ENCODE data around the gene ABCC4.
"Not testable (repeated sequence)": the region's sequence is repeated elsewhere in the genome, so short reads cannot be mapped to it uniquely, and the experiment has no call there.

ABCC4 gene

GRCh38 chr13:95192998-95193397 is 108.3 kb downstream of the ABCC4 start:
- Mint-ChIP-seq H3K4me1 (peaks cover 5% of the 10 kb centered on the region), H3K27me3 (no peaks in the 10 kb centered on the region), H3K27ac (ENCODE audit: low read depth) (no peak overlapping the region), H3K4me3 (no peak overlapping the region), H3K9me3 (no peaks in the 10 kb centered on the region), H3K36me3 (ENCODE audit: insufficient read depth) (peaks cover 6% of the 10 kb centered on the region)
- DNase-seq (ENCODE audit: low spot score in 2 of 2), result no peak
- no peak for ATAC-seq (replicated peaks; ENCODE audit: extremely low read depth, poor library complexity, severe bottlenecking)

GRCh38 chr13:95192564-95192945 is 108.7 kb downstream of the ABCC4 start:
- not testable (repeated sequence) for H3K9me3 Mint-ChIP-seq; H3K4me3 Mint-ChIP-seq; ATAC-seq (replicated peaks; ENCODE audit: extremely low read depth, poor library complexity, severe bottlenecking); DNase-seq (ENCODE audit: low spot score in 2 of 2); H3K27ac Mint-ChIP-seq (ENCODE audit: low read depth); H3K27me3 Mint-ChIP-seq; H3K36me3 Mint-ChIP-seq (ENCODE audit: insufficient read depth); H3K4me1 Mint-ChIP-seq

GRCh38 chr13:95191821-95192563 is 109.3 kb downstream of the ABCC4 start:
- Mint-ChIP-seq H3K9me3 (no peaks in the 10 kb centered on the region), H3K27ac (ENCODE audit: low read depth) (no peak overlapping the region), H3K4me3 (no peak overlapping the region)

GRCh38 chr13:95188128-95188527 is 113.1 kb downstream of the ABCC4 start:
- Mint-ChIP-seq H3K36me3 (ENCODE audit: insufficient read depth) (peaks cover 2% of the 10 kb centered on the region), H3K27ac (ENCODE audit: low read depth) (no peak overlapping the region), H3K4me1 (peaks cover 5% of the 10 kb centered on the region), H3K27me3 (no peaks in the 10 kb centered on the region), H3K4me3 (no peak overlapping the region), H3K9me3 (no peaks in the 10 kb centered on the region)
- DNase-seq (ENCODE audit: low spot score in 2 of 2), result no peak
- no peak for ATAC-seq (replicated peaks; ENCODE audit: extremely low read depth, poor library complexity, severe bottlenecking)

More at GRCh38 chr13:95191821-95192563, 109.3 kb downstream of the ABCC4 start:
- Mint-ChIP-seq H3K27me3 (no peaks in the 10 kb centered on the region), H3K4me1 (peaks cover 5% of the 10 kb centered on the region), H3K36me3 (ENCODE audit: insufficient read depth) (peaks cover 6% of the 10 kb centered on the region)
- peak; percentile 22 to 35 for DNase-seq (ENCODE audit: low spot score in 2 of 2)
- peak; percentile 60 for ATAC-seq (replicated peaks; ENCODE audit: extremely low read depth, poor library complexity, severe bottlenecking)

- DNase-seq (ENCODE audit: low spot score in 2 of 2) (no peak), ATAC-seq (replicated peaks; ENCODE audit: extremely low read depth, poor library complexity, severe bottlenecking) (peak; percentile 71)
- Mint-ChIP-seq H3K36me3 (ENCODE audit: insufficient read depth) (peaks cover 2% of the 10 kb centered on the region), H3K27me3 (no peaks in the 10 kb centered on the region), H3K4me3 (peak overlapping the region; percentile 16), H3K27ac (ENCODE audit: low read depth) (peak overlapping the region; percentile 89), H3K4me1 (peaks cover 12% of the 10 kb centered on the region), H3K9me3 (no peaks in the 10 kb centered on the region)
Measured at GRCh38 chr13:95185851-95186250, 115.4 kb downstream of the ABCC4 start.

GRCh38 chr13:95185311-95185710 is 115.9 kb downstream of the ABCC4 start:
- Mint-ChIP-seq H3K9me3 (no peaks in the 10 kb centered on the region), H3K4me3 (peak overlapping the region; percentile 16), H3K36me3 (ENCODE audit: insufficient read depth) (peaks cover 2% of the 10 kb centered on the region), H3K27me3 (no peaks in the 10 kb centered on the region), H3K4me1 (peaks cover 15% of the 10 kb centered on the region), H3K27ac (ENCODE audit: low read depth) (peak overlapping the region; percentile 89)
- ATAC-seq (replicated peaks; ENCODE audit: extremely low read depth, poor library complexity, severe bottlenecking) (no peak), DNase-seq (ENCODE audit: low spot score in 2 of 2) (no peak)

- H3K4me3 Mint-ChIP-seq, result peak overlapping the region; percentile 13
- DNase-seq (ENCODE audit: low spot score in 2 of 2) (no peak), ATAC-seq (replicated peaks; ENCODE audit: extremely low read depth, poor library complexity, severe bottlenecking) (no peak)
- peaks cover 11% of the 10 kb centered on the region for H3K4me1 Mint-ChIP-seq
- no peaks in the 10 kb centered on the region for H3K27me3 Mint-ChIP-seq
- H3K36me3 Mint-ChIP-seq (ENCODE audit: insufficient read depth), result peaks cover 1% of the 10 kb centered on the region
- H3K27ac Mint-ChIP-seq (ENCODE audit: low read depth), result no peak overlapping the region
- H3K9me3 Mint-ChIP-seq, result no peaks in the 10 kb centered on the region
Measured at GRCh38 chr13:95184317-95184716, 116.9 kb downstream of the ABCC4 start.

- peaks cover 3% of the 10 kb centered on the region for H3K36me3 Mint-ChIP-seq (ENCODE audit: insufficient read depth)
- no peaks in the 10 kb centered on the region for H3K27me3 Mint-ChIP-seq
- no peak overlapping the region for H3K4me3 Mint-ChIP-seq
- ATAC-seq (replicated peaks; ENCODE audit: extremely low read depth, poor library complexity, severe bottlenecking) (no peak), DNase-seq (ENCODE audit: low spot score in 2 of 2) (no peak)
- H3K9me3 Mint-ChIP-seq, result no peaks in the 10 kb centered on the region
- peaks cover 10% of the 10 kb centered on the region for H3K4me1 Mint-ChIP-seq
- H3K27ac Mint-ChIP-seq (ENCODE audit: low read depth), result no peak overlapping the region
Measured at GRCh38 chr13:95182570-95183265, 118.5 kb downstream of the ABCC4 start.

GRCh38 chr13:95181586-95181985 is 119.7 kb downstream of the ABCC4 start:
- no peak for ATAC-seq (replicated peaks; ENCODE audit: extremely low read depth, poor library complexity, severe bottlenecking)
- Mint-ChIP-seq H3K27me3 (no peaks in the 10 kb centered on the region), H3K36me3 (ENCODE audit: insufficient read depth) (peaks cover 3% of the 10 kb centered on the region), H3K4me3 (no peak overlapping the region), H3K9me3 (no peaks in the 10 kb centered on the region), H3K27ac (ENCODE audit: low read depth) (no peak overlapping the region), H3K4me1 (peaks cover 10% of the 10 kb centered on the region)
- DNase-seq (ENCODE audit: low spot score in 2 of 2), result no peak

- no peaks in the 10 kb centered on the region for H3K27me3 Mint-ChIP-seq
- no peaks in the 10 kb centered on the region for H3K9me3 Mint-ChIP-seq
- DNase-seq (ENCODE audit: low spot score in 2 of 2) (no peak), ATAC-seq (replicated peaks; ENCODE audit: extremely low read depth, poor library complexity, severe bottlenecking) (no peak)
- peaks cover 3% of the 10 kb centered on the region for H3K36me3 Mint-ChIP-seq (ENCODE audit: insufficient read depth)
- H3K27ac Mint-ChIP-seq (ENCODE audit: low read depth), result no peak overlapping the region
- H3K4me3 Mint-ChIP-seq, result no peak overlapping the region
- peaks cover 10% of the 10 kb centered on the region for H3K4me1 Mint-ChIP-seq
Measured at GRCh38 chr13:95180513-95181245, 120.6 kb downstream of the ABCC4 start.

- peaks cover 3% of the 10 kb centered on the region for H3K36me3 Mint-ChIP-seq (ENCODE audit: insufficient read depth)
- H3K27ac Mint-ChIP-seq (ENCODE audit: low read depth), result no peak overlapping the region
- ATAC-seq (replicated peaks; ENCODE audit: extremely low read depth, poor library complexity, severe bottlenecking), result no peak
- no peaks in the 10 kb centered on the region for H3K27me3 Mint-ChIP-seq
- no peak for DNase-seq (ENCODE audit: low spot score in 2 of 2)
- H3K4me1 Mint-ChIP-seq, result peaks cover 10% of the 10 kb centered on the region
- no peaks in the 10 kb centered on the region for H3K9me3 Mint-ChIP-seq
- H3K4me3 Mint-ChIP-seq, result no peak overlapping the region
Measured at GRCh38 chr13:95176611-95177259, 124.5 kb downstream of the ABCC4 start.

- Mint-ChIP-seq H3K36me3 (ENCODE audit: insufficient read depth) (peaks cover 4% of the 10 kb centered on the region), H3K4me1 (no peaks in the 10 kb centered on the region), H3K27ac (ENCODE audit: low read depth) (no peak overlapping the region), H3K27me3 (no peaks in the 10 kb centered on the region), H3K4me3 (no peak overlapping the region), H3K9me3 (no peaks in the 10 kb centered on the region)
- ATAC-seq (replicated peaks; ENCODE audit: extremely low read depth, poor library complexity, severe bottlenecking) (no peak), DNase-seq (ENCODE audit: low spot score in 2 of 2) (no peak)
Measured at GRCh38 chr13:95174517-95174916, 126.7 kb downstream of the ABCC4 start.

Measured in central memory CD8-positive, alpha-beta T cell (primary cell).